ENCODE results near the gene TRAK1. TPM values are rescaled to one million over a fixed set of nuclear protein-coding genes. Genes with fewer than 3 reads are reported as not detected.
"Not testable (repeated sequence)": the region's sequence is repeated elsewhere in the genome, so short reads cannot be mapped to it uniquely, and the experiment has no call there.

TRAK1 gene
- total and polyA plus RNA-seq, 8 donors: 28.2 to 50.3 (median 31.0) TPM

DNA sequence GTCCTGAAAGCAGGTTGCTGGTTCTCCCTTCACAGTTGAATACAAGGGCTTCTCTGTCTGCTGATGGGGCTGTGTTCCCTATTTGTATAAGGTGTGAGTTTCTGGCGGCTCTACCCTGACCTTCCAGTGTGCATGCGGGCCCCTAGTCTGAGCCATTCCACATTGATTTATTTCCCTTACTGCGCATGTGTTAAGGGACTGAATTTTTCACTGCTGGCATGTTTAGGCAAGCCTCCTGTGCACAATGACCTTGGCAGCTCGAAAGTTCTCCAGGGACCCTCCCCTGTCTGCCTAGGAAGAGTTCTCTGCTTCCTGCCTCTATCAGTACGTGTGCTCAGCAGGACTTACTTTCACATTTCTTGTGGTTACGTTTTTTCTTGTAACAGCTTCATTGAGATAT lies 11.4 kb downstream of the TRAK1 start:
- intact Hi-C loops (cut with DNase I): no loop called here
- no peak overlapping the region for H3K4me3 ChIP-seq
- H3K4me1 ChIP-seq: peaks cover 10 to 55% of the 10 kb centered on the region in 2 donors
- no peak for DNase-seq
- TF ChIP-seq, protein P1, sequence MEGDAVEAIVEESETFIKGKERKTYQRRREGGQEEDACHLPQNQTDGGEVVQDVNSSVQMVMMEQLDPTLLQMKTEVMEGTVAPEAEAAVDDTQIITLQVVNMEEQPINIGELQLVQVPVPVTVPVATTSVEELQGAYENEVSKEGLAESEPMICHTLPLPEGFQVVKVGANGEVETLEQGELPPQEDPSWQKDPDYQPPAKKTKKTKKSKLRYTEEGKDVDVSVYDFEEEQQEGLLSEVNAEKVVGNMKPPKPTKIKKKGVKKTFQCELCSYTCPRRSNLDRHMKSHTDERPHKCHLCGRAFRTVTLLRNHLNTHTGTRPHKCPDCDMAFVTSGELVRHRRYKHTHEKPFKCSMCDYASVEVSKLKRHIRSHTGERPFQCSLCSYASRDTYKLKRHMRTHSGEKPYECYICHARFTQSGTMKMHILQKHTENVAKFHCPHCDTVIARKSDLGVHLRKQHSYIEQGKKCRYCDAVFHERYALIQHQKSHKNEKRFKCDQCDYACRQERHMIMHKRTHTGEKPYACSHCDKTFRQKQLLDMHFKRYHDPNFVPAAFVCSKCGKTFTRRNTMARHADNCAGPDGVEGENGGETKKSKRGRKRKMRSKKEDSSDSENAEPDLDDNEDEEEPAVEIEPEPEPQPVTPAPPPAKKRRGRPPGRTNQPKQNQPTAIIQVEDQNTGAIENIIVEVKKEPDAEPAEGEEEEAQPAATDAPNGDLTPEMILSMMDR (IDR thresholded peaks at IDR 0.05): no peak
- peak overlapping the region; percentile 9 to 53 for H3K27ac ChIP-seq
- ATAC-seq: no peak
- H3K27me3 ChIP-seq: no peaks in the 10 kb centered on the region
- H3K36me3 ChIP-seq: peaks cover 0 to 10% of the 10 kb centered on the region in 2 donors
- no peaks in the 10 kb centered on the region for H3K9me3 ChIP-seq

DNA sequence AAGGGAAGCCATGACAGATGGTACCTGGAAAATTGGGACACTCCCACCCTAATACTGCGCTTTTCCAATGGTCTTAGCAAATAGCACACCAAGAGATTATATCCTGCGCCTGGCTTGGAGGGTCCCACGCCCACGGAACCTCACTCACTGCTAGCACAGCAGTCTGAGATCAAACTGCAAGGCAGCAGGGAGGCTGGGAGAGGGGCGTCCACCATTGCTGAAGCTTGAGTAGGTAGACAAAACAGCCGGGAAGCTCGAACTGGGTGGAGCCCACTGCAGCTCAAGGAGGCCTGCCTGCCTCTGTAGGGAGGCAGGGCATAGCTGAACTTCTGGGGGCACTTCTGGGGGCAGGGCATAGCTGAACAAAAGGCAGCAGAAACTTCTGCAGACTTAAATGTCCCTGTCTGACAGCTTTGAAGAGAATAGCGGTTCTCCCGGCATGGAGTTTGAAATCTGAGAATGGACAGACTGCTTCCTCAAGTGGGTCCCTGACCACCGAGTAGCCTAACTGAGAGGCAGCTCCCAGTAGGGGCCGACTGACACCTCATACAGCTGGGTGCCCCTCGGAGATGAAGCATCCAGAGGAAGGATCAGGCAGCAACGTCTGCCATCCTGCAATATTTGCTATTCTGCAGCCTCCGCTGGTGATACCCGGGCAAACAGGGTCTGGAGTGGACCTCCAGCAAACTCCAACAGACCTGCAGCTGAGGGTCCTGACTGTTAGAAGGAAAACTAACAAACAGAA lies 12.9 kb downstream of the TRAK1 start:
- H3K27ac ChIP-seq; H3K9me3 ChIP-seq; H3K27me3 ChIP-seq; H3K4me3 ChIP-seq; ATAC-seq; intact Hi-C loops (cut with DNase I); DNase-seq: not testable (repeated sequence)
- Histone ChIP-seq H3K36me3 (peaks cover 0 to 10% of the 10 kb centered on the region in 2 donors), H3K4me1 (peaks cover 10 to 40% of the 10 kb centered on the region in 2 donors)

DNA sequence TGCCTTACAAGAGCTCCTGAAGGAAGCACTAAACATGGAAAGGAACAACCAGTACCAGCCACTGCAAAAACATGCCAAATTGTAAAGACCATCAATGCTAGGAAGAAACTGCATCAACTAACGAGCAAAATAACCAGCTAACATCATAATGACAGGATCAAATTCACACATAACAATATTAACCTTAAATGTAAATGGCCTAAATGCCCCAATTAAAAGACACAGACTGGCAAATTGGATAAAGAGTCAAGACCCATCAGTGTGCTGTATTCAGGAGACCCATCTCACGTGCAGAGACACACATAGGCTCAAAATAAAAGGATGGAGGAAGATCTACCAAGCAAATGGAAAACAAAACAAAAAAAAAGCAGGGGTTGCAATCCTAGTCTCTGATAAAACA lies 14.8 kb downstream of the TRAK1 start:
- intact Hi-C loops (cut with DNase I); H3K27ac ChIP-seq; H3K9me3 ChIP-seq; H3K4me3 ChIP-seq; ATAC-seq; H3K27me3 ChIP-seq; DNase-seq: not testable (repeated sequence)
- peaks cover 8 to 21% of the 10 kb centered on the region in 2 donors for H3K4me1 ChIP-seq
- H3K36me3 ChIP-seq: peaks cover 0 to 10% of the 10 kb centered on the region in 2 donors

DNA sequence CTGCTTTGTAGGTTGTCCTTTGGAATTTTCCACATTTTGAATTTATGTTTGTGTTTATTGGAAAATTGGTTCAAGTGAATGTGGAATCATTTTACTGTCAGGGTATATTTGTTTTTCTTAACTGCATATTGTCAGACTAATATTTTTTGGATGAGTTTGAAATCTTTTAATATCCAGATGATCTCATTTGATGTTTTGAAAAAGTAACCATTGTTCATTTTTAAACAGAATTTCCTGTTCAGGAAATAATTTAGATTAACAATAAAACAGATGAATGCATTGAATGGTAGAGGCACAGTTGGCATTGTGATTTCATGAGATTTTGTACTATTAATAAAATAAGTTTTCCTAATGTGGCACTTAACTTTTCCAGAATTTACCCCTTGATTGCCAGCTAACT lies 15.5 kb downstream of the TRAK1 start:
- Histone ChIP-seq H3K27me3 (no peaks in the 10 kb centered on the region), H3K36me3 (peaks cover 0 to 10% of the 10 kb centered on the region in 2 donors), H3K4me3 (no peak overlapping the region), H3K4me1 (peaks cover 1 to 15% of the 10 kb centered on the region in 2 donors), H3K9me3 (no peaks in the 10 kb centered on the region), H3K27ac (no peak overlapping the region)
- intact Hi-C loops (cut with DNase I): no loop called here
- DNase-seq (no peak), ATAC-seq (no peak)
- TF ChIP-seq, protein P1 (IDR thresholded peaks at IDR 0.05): no peak

DNA sequence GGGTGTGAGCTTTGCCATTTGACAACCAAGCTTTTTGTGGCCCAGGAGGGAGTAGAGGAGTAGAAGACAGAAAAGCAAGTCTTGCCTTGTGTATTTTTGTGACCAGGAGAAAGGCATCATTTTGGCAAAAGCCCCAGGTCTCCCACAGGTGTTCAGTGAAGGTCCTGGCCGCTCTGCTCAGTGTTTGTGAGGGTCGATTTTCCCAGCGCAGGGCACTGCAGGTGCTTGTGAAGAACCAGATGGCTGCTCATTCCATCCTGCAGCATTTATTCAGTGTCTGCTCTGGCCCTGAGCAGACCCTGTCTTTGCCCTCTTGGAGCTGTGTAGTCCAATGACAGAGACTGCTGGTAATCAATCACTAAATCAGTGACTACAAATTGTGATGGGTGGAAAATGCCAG lies 19.5 kb downstream of the TRAK1 start:
- H3K4me3 ChIP-seq: no peak overlapping the region

DNA sequence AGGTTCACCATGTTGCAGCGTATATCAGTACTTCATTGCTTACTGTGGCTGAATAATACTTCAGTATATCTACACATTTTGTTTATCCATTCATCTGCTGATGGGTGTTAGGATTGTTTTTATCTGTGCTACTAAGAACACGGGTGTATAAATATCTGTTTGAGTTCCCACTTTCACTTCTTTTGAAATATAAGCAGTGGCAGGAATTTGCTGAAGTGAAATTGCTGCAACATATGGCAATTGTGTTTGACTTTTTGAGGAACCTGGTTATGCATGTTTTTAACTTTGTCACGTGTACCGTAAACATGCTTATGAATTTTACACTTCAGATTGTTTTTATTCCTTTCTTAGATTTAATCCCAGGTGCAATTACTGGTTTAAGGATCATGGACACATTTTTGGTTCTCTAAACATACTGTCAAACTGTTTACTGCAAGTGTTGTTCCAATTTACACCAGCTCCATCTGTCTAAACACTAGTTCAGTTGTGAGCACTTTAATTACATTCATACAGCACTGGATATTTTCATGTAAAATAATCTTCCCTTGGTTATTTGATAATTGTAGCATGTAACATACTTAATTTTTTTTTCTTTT lies 23.1 kb downstream of the TRAK1 start:
- Histone ChIP-seq H3K9me3 (no peaks in the 10 kb centered on the region), H3K27ac (peak overlapping the region in 1 of 2 donors; percentile 49), H3K4me3 (no peak overlapping the region), H3K36me3 (no peaks in the 10 kb centered on the region), H3K4me1 (peaks cover 23 to 54% of the 10 kb centered on the region in 2 donors), H3K27me3 (no peaks in the 10 kb centered on the region)
- TF ChIP-seq, protein P1 (IDR thresholded peaks at IDR 0.05): no peak
- ATAC-seq: no peak
- intact Hi-C loops (cut with DNase I): no loop called here
- DNase-seq: no peak

More for the DNA sequence above, 19.5 kb downstream of the TRAK1 start:
- H3K4me1 ChIP-seq: peaks cover 0 to 23% of the 10 kb centered on the region in 2 donors
- TF ChIP-seq, protein P1 (IDR thresholded peaks at IDR 0.05): no peak
- H3K9me3 ChIP-seq: no peaks in the 10 kb centered on the region
- ATAC-seq (no peak), DNase-seq (no peak)
- no peaks in the 10 kb centered on the region for H3K27me3 ChIP-seq
- no peaks in the 10 kb centered on the region for H3K36me3 ChIP-seq
- intact Hi-C loops (cut with DNase I): no loop called here
- H3K27ac ChIP-seq: no peak overlapping the region

Data from left lung (tissue), 10 donors.